IPS-11a (cell line): ENCODE measurements around the gene ERN1.
"Not testable (repeated sequence)": the region's sequence is repeated elsewhere in the genome, so short reads cannot be mapped to it uniquely, and the experiment has no call there.

Source experiments
- H3K4me3 ChIP-seq: one replicate; pipeline ENCODE4 v1.5.1; 2013; ENCODE audit warnings: low read depth, low read length, control low read depth

The ERN1 gene

GRCh38 chr17:64037802-64038201 lies 92.1 kb downstream of the ERN1 start:
- no peak overlapping the region for H3K4me3 ChIP-seq

DNA sequence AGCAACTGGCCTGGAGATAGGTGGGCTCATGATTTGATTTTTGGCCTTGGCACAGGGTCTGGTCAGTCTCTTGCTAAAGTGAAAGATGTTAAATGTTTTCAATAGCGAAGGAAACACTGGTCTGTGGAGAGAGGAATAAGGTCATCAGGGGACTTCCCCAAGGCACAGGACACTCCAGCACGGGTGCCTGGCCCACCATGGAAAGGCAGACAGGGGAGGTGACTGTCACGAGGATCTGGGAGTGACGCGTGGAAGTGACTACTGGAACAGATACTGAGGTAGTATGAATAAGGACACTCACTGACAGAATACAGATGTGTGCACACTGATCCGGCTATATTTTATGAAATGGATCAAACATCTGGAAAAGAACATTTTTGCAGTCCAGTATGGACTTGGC lies 92.8 kb downstream of the ERN1 start:
- no peak overlapping the region for H3K4me3 ChIP-seq

- H3K4me3 ChIP-seq, result no peak overlapping the region
These were observed 93.6 kb downstream of the ERN1 start for GRCh38 chr17:64036198-64036922.

GRCh38 chr17:64032081-64032480 lies 97.9 kb downstream of the ERN1 start:
- H3K4me3 ChIP-seq, result no peak overlapping the region

DNA sequence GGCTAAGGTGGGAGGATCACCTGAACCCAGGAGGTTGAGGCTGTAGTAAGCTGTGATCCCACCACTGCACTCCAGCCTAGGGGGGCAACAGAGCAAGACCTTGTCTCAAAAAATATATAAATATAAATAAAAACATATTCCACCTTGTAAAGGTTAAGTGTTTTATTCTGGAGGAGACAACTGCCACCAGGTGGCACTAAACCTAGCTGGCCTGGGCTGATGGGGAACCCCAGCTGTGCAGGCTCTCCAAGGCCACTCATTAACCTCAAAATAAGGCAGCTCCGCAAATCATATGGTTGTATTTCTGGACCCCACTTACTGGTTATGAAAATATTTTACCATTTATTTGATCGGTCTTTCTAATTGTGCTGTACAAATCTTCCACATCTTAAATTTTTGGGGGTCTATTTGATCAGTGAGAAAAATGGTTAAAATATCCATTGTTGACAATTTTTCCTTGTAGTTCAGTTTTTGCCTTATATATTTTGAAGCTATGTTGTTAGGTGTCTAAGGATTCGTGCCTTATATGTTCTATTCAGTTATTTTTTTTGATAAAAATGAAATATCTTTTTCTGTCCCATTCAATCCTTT lies 101.0 kb downstream of the ERN1 start:
- no peak overlapping the region for H3K4me3 ChIP-seq

GRCh38 chr17:64025732-64026294 lies 104.1 kb downstream of the ERN1 start:
- no peak overlapping the region for H3K4me3 ChIP-seq

DNA sequence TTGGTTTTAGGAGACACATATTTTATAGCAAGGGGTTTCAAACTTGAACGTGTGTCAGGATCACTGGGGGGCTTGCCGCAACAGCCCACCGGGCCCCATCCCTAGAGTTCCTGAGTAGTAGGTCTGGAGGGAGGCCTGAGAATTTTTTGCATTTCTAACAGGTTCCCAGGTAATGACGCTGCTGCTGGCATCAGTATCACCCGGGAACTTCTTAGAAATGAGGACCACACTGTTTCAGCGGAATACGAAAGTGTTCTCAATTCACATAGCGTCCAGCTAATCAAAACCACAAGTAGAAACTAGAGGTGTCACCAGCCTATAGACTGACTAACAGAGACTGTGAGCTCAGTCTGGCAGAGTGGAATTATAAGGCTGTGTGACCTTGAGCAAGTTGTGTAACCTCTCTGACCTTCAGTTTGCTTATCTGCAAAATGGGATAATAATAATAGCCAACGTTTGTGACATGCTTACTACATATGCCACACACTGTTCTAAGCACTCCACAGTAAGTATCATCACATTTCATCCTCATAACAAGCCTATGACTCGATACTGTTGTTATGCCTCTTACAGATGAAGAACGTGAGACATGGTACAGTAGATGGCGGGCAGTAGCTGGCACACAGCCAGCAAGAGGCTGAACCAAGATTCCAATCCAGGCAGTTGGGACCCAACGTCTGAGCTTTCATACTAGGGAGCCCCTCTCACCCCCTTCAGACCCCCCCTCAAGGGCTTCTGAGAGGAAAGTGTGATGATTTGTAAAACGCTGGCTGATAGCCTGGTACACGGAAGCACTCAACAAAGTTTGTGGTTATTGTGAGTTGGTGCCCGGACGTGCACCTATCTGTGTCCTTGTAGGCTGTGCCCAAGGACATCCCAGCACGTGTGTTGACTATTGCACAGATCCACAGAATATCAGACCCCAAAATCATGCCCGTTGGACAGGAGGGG lies 104.9 kb downstream of the ERN1 start:
- no peak overlapping the region for H3K4me3 ChIP-seq

DNA sequence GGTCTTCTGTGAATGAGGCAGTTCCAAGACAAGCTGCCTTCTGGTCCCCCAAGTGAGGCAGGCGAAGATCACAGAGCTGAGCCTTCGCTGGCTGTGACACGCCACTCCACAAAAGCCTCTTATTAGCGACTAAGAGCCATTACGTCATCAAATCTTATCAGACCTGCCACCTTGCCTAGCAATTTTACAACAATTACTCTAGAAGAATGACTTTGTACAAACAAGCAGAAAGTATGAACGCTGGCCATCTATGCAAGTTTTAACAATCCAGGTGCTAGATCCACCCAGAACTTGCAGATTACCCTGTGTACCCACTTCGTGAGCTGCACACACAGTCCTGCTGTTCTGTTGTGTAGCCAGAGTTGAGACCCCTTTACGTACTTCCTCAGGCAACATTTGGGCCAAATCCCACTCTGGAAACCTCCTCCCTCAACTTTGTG lies 105.7 kb downstream of the ERN1 start:
- H3K4me3 ChIP-seq, result no peak overlapping the region

GRCh38 chr17:64022611-64023063 lies 107.3 kb downstream of the ERN1 start:
- no peak overlapping the region for H3K4me3 ChIP-seq

GRCh38 chr17:64020056-64020766 lies 109.7 kb downstream of the ERN1 start, which contains the start of gene ICAM2:
TSS of gene ICAM2 (minus strand) at chr17:64020633. CDS start at chr17:64006691, 13,942 bp downstream.
- no peak within 1 kb of the TSS for H3K4me3 ChIP-seq

GRCh38 chr17:64019551-64019961 lies 110.4 kb downstream of the ERN1 start:
- not testable (repeated sequence) for H3K4me3 ChIP-seq

- no peak overlapping the region for H3K4me3 ChIP-seq
These were observed 112.5 kb downstream of the ERN1 start for GRCh38 chr17:64017381-64017980.

DNA sequence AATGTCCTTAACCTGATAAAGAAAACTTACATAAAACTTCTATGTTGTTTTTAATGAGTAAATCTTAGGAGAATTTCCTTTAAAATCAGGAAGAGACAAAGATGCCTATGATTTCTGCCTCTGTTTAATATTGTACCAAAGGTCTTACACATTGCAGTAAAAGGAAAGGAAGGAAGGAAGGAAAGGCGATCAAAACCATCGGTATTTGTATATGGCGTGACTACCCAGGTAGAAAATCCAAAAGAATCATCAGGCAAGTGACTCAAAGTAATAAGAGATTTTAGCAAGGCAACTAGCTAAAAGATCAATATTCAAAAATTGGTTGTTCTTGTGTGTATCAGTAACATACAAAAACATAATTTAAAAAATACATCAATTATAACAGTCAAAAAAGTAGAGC lies 113.0 kb downstream of the ERN1 start:
- no peak overlapping the region for H3K4me3 ChIP-seq

DNA sequence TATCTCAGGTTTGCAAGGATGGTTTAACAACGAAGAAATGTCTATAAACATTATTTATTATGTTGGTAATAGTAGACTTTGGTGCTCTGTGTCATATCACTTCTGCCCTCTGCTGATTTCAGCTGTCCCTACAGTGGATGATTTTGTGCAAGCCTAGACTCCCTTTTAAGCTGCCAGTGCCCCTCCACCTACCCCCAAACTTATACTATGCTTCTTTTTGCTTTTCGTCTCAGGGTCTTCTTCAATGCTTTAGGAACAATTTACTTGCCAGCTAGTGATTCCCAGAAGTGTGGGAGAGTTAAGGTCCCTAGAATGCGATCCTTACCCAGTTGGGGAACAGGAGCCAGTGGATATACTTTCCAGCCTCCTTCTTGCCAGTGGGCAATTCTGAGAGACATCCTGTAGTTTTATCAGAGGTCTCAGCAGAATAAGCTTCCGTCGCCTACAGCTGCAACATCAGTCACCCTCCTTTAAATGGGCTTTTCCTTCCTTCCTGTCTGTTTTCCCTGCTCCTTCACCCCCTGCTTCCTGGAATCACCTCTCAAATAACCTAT lies 113.6 kb downstream of the ERN1 start:
- no peak overlapping the region for H3K4me3 ChIP-seq

DNA sequence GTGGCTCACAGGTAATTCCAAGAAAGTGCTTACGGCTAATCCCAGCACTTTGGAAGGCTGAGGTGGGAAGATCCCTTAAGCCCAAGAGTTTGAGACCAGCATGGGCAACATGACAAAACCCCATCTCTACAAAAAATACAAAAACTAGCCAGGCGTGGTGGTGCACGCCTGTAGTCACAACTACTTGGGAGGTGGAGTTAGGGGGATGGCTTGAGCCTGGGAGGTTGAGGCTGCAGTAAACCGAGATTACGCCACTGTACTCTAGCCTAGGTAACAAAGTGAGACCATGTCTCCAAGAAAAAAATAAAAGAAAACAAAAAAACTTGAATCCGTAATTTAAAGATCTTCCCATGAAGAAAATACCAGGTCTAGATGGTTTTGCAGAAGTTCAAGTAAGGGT lies 114.5 kb downstream of the ERN1 start:
- no peak overlapping the region for H3K4me3 ChIP-seq

GRCh38 chr17:64009571-64010402 lies 120.2 kb downstream of the ERN1 start:
- H3K4me3 ChIP-seq, result no peak overlapping the region

- H3K4me3 ChIP-seq, result no peak overlapping the region
These were observed 121.1 kb downstream of the ERN1 start for GRCh38 chr17:64008830-64009229.

DNA sequence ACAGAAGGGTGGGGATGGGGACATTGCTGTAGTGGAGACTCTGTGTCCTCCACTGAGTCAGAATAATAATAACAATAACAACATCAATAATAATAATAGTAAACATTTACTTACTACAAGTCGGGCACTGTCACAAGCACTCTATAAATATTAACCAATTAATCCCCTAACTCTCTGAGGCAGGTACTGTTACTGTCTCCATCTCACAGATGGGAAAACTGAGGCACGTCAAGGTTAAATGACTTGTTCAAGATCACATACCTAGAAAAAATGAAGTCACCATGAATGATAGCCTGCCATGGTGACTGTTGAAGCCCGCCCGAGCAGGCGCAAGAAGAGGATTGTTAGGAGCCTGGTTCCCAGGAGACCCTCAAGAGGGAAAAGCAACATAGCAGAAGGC lies 121.6 kb downstream of the ERN1 start:
- H3K4me3 ChIP-seq, result no peak overlapping the region

DNA sequence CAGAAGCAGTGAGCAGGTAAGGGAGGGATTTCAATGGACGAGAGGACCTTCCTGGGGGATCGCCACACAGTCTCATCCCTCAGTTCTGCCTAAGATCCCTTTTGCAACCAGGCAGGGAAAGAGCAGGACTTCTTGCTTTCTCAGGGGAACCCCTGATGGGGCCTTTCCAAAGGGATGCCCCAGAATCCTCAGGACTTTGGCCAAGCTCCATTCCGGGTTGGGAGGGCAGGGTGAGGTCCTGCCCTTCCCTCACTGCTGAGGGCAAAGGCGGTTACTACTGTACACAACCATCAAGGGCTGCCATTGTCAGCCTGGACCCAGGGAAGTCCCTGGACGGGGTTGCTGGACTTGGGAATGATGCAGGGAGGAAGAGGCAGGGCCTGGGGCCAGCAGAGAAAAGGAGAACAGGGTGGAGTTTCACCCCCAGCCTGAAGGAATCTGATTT lies 122.1 kb downstream of the ERN1 start:
- no peak overlapping the region for H3K4me3 ChIP-seq
